Tibial artery (tissue), 4 donors: Measurements from ENCODE around the gene IL20RA.

ENCODE experiments used
- DNase-seq, 2 donors: peaks; one replicate each; pipeline ENCODE4 v3.0.0-alpha.2; 2019
- H3K27ac ChIP-seq, 2 donors: fragments of 200-600 bp; sonication (generic) in 1 of 2; 1 replicate in 1 of 2; 2 replicates in 1 of 2; pipeline ENCODE4 v1.5.1; 2018 to 2019; ENCODE audit warnings: mild to moderate bottlenecking in 1 of 2
- H3K27me3 ChIP-seq, 2 donors: fragments of 200-600 bp; sonication (generic) in 1 of 2; one replicate each; pipeline versions ENCODE4 v1.5.1 to v1.6.0; 2016 to 2019
- H3K36me3 ChIP-seq, 3 donors: fragments of 200-600 bp; sonication (generic) in 2 of 3; one replicate each; pipeline ENCODE4 v1.5.1; 2016 to 2019; ENCODE audit warnings: mild to moderate bottlenecking in 2 of 3
- H3K4me1 ChIP-seq, 4 donors: fragments of 200-600 bp; sonication (generic) in 2 of 4; 1 replicate in 3 of 4; 2 replicates in 1 of 4; pipeline ENCODE4 v1.5.1; 2016 to 2019
- H3K4me3 ChIP-seq, 2 donors: fragments of 200-600 bp; sonication (generic) in 1 of 2; 1 replicate in 1 of 2; 2 replicates in 1 of 2; pipeline ENCODE4 v1.5.1; 2018 to 2019; ENCODE audit warnings: mild to moderate bottlenecking in 2 of 2
- H3K9me3 ChIP-seq, 3 donors: fragments of 200-600 bp; sonication (generic) in 1 of 3; one replicate each; pipeline ENCODE4 v1.5.1; 2016 to 2019
- CTCF ChIP-seq, 2 experiments: fragments of 200-600 bp in 1 of 2; fragments of 450-650 bp in 1 of 2; IDR thresholded peaks; one replicate each; pipeline ENCODE4 v1.5.1; 2017 to 2019; ENCODE audit warnings: antibody characterized with exemption in 2 of 2, mild to moderate bottlenecking in 1 of 2, moderate library complexity in 1 of 2
- intact Hi-C: fragments of 100-400 bp; cut with DNase I; formaldehyde crosslinking; loops from one replicate; pipeline ENCODE4 v1.15.0; 2023; ENCODE audit warnings: low total_unique reads

Gene IL20RA

GRCh38 chr6:137001977-137002302 is 42.8 kb downstream of the IL20RA start:
- no peaks in the 10 kb centered on the region for H3K4me1 ChIP-seq
- no peak for TF ChIP-seq CTCF (IDR thresholded peaks at IDR 0.05)
- peaks cover 0 to 12% (median 0%) of the 10 kb centered on the region in 3 donors for H3K36me3 ChIP-seq
- H3K27me3 ChIP-seq = peaks cover 0 to 4% of the 10 kb centered on the region in 2 donors
- H3K9me3 ChIP-seq = no peaks in the 10 kb centered on the region
- no peak overlapping the region for H3K4me3 ChIP-seq
- DNase-seq = no peak
- no peak overlapping the region for H3K27ac ChIP-seq
- intact Hi-C loops = no loop called here

- Histone ChIP-seq H3K4me3 (no peak overlapping the region), H3K27ac (no peak overlapping the region), H3K4me1 (no peaks in the 10 kb centered on the region), H3K9me3 (no peaks in the 10 kb centered on the region), H3K27me3 (peaks cover 0 to 4% of the 10 kb centered on the region in 2 donors), H3K36me3 (peaks cover 0 to 12% (median 0%) of the 10 kb centered on the region in 3 donors)
- intact Hi-C loops = no loop called here
- no peak for TF ChIP-seq CTCF (IDR thresholded peaks at IDR 0.05)
- no peak for DNase-seq
Observed at GRCh38 chr6:137001299-137001976, 43.3 kb downstream of the IL20RA start.

- Histone ChIP-seq H3K27me3 (peaks cover 0 to 4% of the 10 kb centered on the region in 2 donors), H3K4me1 (no peaks in the 10 kb centered on the region), H3K4me3 (no peak overlapping the region), H3K9me3 (no peaks in the 10 kb centered on the region), H3K36me3 (peaks cover 0 to 7% (median 0%) of the 10 kb centered on the region in 3 donors), H3K27ac (no peak overlapping the region)
- DNase-seq = no peak
- no peak for TF ChIP-seq CTCF (IDR thresholded peaks at IDR 0.05)
- intact Hi-C loops = no loop called here
Observed at GRCh38 chr6:137000825-137001224, 43.9 kb downstream of the IL20RA start.

GRCh38 chr6:136995521-136995920 is 49.2 kb downstream of the IL20RA start:
- peaks cover 0 to 28% of the 10 kb centered on the region in 2 donors for H3K27me3 ChIP-seq
- H3K4me1 ChIP-seq = no peaks in the 10 kb centered on the region
- no peak for TF ChIP-seq CTCF (IDR thresholded peaks at IDR 0.05)
- no peaks in the 10 kb centered on the region for H3K9me3 ChIP-seq
- no peak overlapping the region for H3K4me3 ChIP-seq
- H3K27ac ChIP-seq = no peak overlapping the region
- H3K36me3 ChIP-seq = no peaks in the 10 kb centered on the region
- no peak for DNase-seq
- intact Hi-C loops = no loop called here

- Histone ChIP-seq H3K27me3 (peaks cover 0 to 34% of the 10 kb centered on the region in 2 donors), H3K9me3 (no peaks in the 10 kb centered on the region), H3K36me3 (no peaks in the 10 kb centered on the region), H3K4me3 (no peak overlapping the region), H3K4me1 (peaks cover 0 to 5% (median 4%) of the 10 kb centered on the region in 4 donors), H3K27ac (no peak overlapping the region)
- intact Hi-C loops = no loop called here
- TF ChIP-seq CTCF (IDR thresholded peaks at IDR 0.05) = no peak
- no peak for DNase-seq
Observed at GRCh38 chr6:136994782-136995181, 50.0 kb downstream of the IL20RA start.
